Lung (tissue), 12 donors: ENCODE results near the gene CIAO2B. TPM values are rescaled to one million over a fixed set of nuclear protein-coding genes. Genes with fewer than 3 reads are reported as not detected.

Source experiments
- ATAC-seq: fragments of 200-7000 bp; cut with Tn5 transposase; one replicate; pipeline ENCODE4 v1.9.1; 2020; ENCODE audit warnings: moderate number of reproducible peaks; ENCODE audit not compliant: insufficient read depth, low FRiP score
- DNase-seq, 3 donors: peaks; one replicate each; pipeline ENCODE4 v3.0.0-alpha.2; 2013 to 2017
- H3K27ac ChIP-seq, 2 donors: one replicate each; pipeline ENCODE4 v1.5.1; 2013; ENCODE audit warnings: mild to moderate bottlenecking in 2 of 2, moderate library complexity in 2 of 2, control low read depth in 1 of 2, inconsistent platforms in 1 of 2, low read depth in 1 of 2, low read length in 1 of 2
- H3K27me3 ChIP-seq, 3 donors: one replicate each; pipeline ENCODE4 v1.5.1; 2013; ENCODE audit warnings: low read length in 2 of 3; ENCODE audit not compliant: control insufficient read depth in 3 of 3, insufficient read depth in 3 of 3
- H3K36me3 ChIP-seq, 4 donors: one replicate each; pipeline ENCODE4 v1.5.1; 2013; ENCODE audit warnings: low read length in 4 of 4, mild to moderate bottlenecking in 1 of 4, moderate library complexity in 1 of 4; ENCODE audit not compliant: control insufficient read depth in 4 of 4, insufficient read depth in 4 of 4
- H3K4me1 ChIP-seq, 5 donors: one replicate each; pipeline ENCODE4 v1.5.1; 2013; ENCODE audit warnings: low read length in 5 of 5, mild to moderate bottlenecking in 2 of 5, moderate library complexity in 1 of 5; ENCODE audit not compliant: control insufficient read depth in 5 of 5, insufficient read depth in 5 of 5
- H3K4me3 ChIP-seq: one replicate; pipeline ENCODE4 v1.5.1; 2013; ENCODE audit warnings: mild to moderate bottlenecking, control low read depth, moderate library complexity
- H3K9ac ChIP-seq, 2 donors: one replicate each; pipeline ENCODE4 v1.5.1; 2013; ENCODE audit warnings: low read length in 2 of 2, control low read depth in 1 of 2; ENCODE audit not compliant: insufficient read depth in 1 of 2
- H3K9me3 ChIP-seq, 4 donors: one replicate each; pipeline ENCODE4 v1.5.1; 2013; ENCODE audit warnings: low read length in 3 of 4, mild to moderate bottlenecking in 1 of 4, moderate library complexity in 1 of 4; ENCODE audit not compliant: control insufficient read depth in 4 of 4, insufficient read depth in 3 of 4
- whole genome bisulfite sequencing, 2 donors: extraction: QIAGEN DNeasy Blood & Tissue Kit; methylation state at CpG; one replicate each; pipeline ENCODE4 v1.1.7; 2013; 5-methylcytosine and 5-hydroxymethylcytosine counted together
- polyA plus RNA-seq, 2 donors: library from polyadenylated mRNA; stranded (reverse); fragments of 200-250 nt; gene quantifications; one replicate each; pipeline ENCODE4 v1.2.1, GENCODE V29; 2013
- total RNA-seq, 2 donors: library from RNA; depleted of rRNA in 1 of 2; stranded (reverse); fragments of >200 nt in 1 of 2; gene quantifications; one replicate each; pipeline ENCODE4 v1.2.1, GENCODE V29; 2014 to 2021
- TF ChIP-seq, protein P1 (sequence below): IDR thresholded peaks from 2 replicates; pipeline ENCODE4 v1.5.1; 2012; ENCODE audit warnings: mild to moderate bottlenecking; ENCODE audit errors: control extremely low read depth, extremely low read depth
- donor health status: control.
- donor health status: control.
- donor health status: Bipolar disorder and iron deficiency.
- donor health status: healthy.
- donor health status: DM: yes; HTN: yes; CAD: no.

The CIAO2B gene
- total and polyA plus RNA-seq, 4 donors = 48.8 to 257 (median 159) TPM

DNA sequence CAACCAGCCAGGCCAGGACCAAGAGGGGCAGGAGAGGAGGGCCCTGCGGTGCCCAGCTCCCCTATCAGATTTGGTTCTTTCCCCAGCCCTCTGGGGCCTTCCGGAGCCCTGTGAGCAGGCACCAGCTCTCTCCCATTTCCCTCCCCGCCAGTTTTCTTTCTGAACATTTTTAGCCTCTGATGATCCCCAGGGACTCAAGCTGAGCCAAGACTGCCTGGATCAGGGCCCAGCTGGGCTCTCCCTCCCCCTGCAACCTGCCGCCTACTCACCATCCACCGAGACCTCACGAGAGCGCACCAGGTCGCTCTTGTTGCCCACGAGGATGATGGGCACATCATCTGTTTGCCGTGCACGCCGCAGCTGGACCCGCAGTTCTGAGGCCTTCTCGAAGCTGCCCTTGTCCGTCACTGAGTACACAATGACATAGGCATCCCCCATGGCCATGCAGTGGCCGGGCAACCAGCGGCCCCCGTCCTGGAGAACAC lies 10.9 kb downstream of the CIAO2B start:
- Histone ChIP-seq H3K27me3 (peaks cover 0 to 18% (median 18%) of the 10 kb centered on the region in 3 donors), H3K4me3 (peak overlapping the region; percentile 26), H3K4me1 (peaks cover 0 to 17% (median 9%) of the 10 kb centered on the region in 5 donors), H3K27ac (peak overlapping the region; percentile 1 to 90), H3K9me3 (no peaks in the 10 kb centered on the region), H3K9ac (no peak overlapping the region), H3K36me3 (no peaks in the 10 kb centered on the region)
- WGBS, 2 donors = 71 to 73% methylated on average over 18 of the region's 18 CpGs
- TF ChIP-seq, protein P1, sequence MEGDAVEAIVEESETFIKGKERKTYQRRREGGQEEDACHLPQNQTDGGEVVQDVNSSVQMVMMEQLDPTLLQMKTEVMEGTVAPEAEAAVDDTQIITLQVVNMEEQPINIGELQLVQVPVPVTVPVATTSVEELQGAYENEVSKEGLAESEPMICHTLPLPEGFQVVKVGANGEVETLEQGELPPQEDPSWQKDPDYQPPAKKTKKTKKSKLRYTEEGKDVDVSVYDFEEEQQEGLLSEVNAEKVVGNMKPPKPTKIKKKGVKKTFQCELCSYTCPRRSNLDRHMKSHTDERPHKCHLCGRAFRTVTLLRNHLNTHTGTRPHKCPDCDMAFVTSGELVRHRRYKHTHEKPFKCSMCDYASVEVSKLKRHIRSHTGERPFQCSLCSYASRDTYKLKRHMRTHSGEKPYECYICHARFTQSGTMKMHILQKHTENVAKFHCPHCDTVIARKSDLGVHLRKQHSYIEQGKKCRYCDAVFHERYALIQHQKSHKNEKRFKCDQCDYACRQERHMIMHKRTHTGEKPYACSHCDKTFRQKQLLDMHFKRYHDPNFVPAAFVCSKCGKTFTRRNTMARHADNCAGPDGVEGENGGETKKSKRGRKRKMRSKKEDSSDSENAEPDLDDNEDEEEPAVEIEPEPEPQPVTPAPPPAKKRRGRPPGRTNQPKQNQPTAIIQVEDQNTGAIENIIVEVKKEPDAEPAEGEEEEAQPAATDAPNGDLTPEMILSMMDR = no peak
- DNase-seq (peak in 1 of 3 donors; percentile 42), ATAC-seq (no peak)

DNA sequence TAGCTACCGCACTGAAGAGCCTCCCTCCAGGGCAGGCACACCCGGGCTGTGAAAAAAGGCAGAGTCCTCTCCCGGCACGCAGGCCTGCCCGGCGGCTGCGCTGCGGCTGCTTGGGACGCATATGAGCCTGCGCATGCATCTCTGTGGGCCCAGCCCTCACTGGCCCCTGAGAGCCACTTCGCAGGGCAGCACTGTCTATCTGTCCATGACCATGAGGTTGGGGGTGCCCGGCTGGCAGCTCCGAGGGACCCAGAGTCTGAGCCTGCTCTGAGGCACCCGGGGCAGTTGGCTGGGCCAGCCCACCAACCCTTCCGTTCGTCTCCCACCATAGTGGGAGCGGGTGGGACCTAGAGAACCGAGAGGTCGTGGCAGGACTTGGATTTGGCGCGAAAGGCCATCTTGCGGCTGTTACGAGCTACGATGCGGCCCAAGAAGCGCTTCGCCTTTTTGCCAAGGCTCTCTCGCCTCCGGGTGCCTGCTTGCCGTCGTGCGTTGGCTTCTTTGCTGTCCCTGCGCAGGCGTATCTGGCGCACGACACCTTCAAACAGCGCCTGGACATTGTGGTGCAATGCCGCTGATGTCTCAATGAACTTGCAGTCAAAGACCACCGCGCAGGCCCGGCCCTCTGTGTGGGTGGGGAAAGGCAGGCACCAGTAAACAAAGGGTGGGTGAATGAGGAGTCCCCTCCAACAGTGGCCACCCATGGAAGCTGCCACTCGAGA lies 12.3 kb downstream of the CIAO2B start:
- Histone ChIP-seq H3K27me3 (peaks cover 0 to 18% (median 18%) of the 10 kb centered on the region in 3 donors), H3K9me3 (no peaks in the 10 kb centered on the region), H3K4me1 (peaks cover 0 to 14% (median 7%) of the 10 kb centered on the region in 5 donors), H3K4me3 (no peak overlapping the region), H3K9ac (no peak overlapping the region), H3K27ac (peak overlapping the region in 1 of 2 donors; percentile 90), H3K36me3 (no peaks in the 10 kb centered on the region)
- 77 to 84% methylated on average over 42 of the region's 42 CpGs for WGBS, 2 donors
- DNase-seq (no peak), ATAC-seq (no peak)
- TF ChIP-seq, protein P1 = no peak

DNA sequence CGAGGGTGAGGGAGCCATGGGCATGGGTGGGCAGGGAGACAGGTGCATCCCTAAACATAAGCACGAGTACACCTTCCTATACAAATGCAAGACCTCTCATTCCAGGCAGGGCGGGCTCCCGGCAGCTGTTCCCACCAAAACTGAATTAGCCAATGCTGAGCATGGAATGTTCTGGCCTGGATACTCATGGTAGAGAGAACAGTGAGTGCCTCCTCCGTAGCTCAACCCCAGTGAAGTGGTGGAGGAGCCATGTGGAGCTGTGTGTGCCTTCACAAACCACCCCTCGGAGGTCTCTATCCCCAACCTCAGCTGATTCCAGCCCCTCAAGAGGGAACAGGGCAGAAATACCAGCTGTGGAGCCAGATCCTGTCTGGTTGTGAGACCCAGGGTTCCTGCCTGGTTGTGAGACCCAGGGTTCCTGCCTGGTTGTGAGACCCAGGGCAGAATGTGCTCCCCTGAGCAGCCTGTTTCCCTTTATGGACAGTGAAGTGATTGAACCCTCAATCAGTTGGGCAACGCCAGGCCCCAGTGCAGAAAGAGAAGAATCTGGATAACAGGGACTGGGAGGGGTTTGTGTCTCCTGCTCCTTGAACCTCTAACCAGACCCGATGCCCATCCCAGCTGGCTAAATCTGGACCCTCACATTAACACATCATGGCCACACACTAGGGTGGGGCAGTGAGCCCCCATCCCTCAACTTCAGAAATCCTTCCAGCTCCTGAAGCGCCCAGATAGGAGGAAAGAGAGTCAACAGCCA lies 13.1 kb downstream of the CIAO2B start:
- H3K4me1 ChIP-seq = peaks cover 0 to 14% (median 7%) of the 10 kb centered on the region in 5 donors

More for the DNA sequence above, 13.1 kb downstream of the CIAO2B start:
- Histone ChIP-seq H3K27me3 (peaks cover 0 to 18% (median 18%) of the 10 kb centered on the region in 3 donors), H3K27ac (peak overlapping the region in 1 of 2 donors; percentile 67), H3K36me3 (no peaks in the 10 kb centered on the region), H3K4me3 (no peak overlapping the region), H3K9ac (no peak overlapping the region), H3K9me3 (no peaks in the 10 kb centered on the region)
- TF ChIP-seq, protein P1 = no peak
- DNase-seq = no peak
- no peak for ATAC-seq
- WGBS, 2 donors = 77% methylated on average over 9 of the region's 9 CpGs
